ENCODE data around the gene SMIM44.

Gene SMIM44

GRCh38 chr19:3482507-3483225 lies 575 bp downstream of the SMIM44 start:
- no peaks in the 10 kb centered on the region for H4K20me1 ChIP-seq (ENCODE audit: insufficient read depth, low read length)
- H3K36me3 ChIP-seq (replicated peaks; ENCODE audit: insufficient read depth, low read length), result no peaks in the 10 kb centered on the region
- no peak overlapping the region for H3K27ac ChIP-seq (ENCODE audit: low read length)
- peaks cover 72% of the 10 kb centered on the region for H3K27me3 ChIP-seq (replicated peaks; ENCODE audit: insufficient read depth, low read length)
- H3K4me3 ChIP-seq (ENCODE audit: low read length), result no peak overlapping the region
- H3K79me2 ChIP-seq (ENCODE audit: low read length), result no peaks in the 10 kb centered on the region
- TF ChIP-seq EZH2 (optimal IDR thresholded peaks at IDR 0.05; ENCODE audit: low read depth, low read length), result no peak
- no peaks in the 10 kb centered on the region for H3F3A ChIP-seq (ENCODE audit: insufficient read depth, low read length)
- H3K9me3 ChIP-seq (replicated peaks; ENCODE audit: insufficient read depth, low read length), result no peaks in the 10 kb centered on the region
- H2AFZ ChIP-seq (ENCODE audit: low read length), result no peak overlapping the region
- H3K9ac ChIP-seq (ENCODE audit: low read length), result no peak overlapping the region
- H3K4me1 ChIP-seq (ENCODE audit: low read length), result no peaks in the 10 kb centered on the region
- no peaks in the 10 kb centered on the region for H3K9me2 ChIP-seq (replicated peaks; ENCODE audit: insufficient read depth, low read length)
- no peak for DNase-seq
- H3K4me2 ChIP-seq (ENCODE audit: low read depth, low read length), result no peak overlapping the region

- no peak for TF ChIP-seq EZH2 (optimal IDR thresholded peaks at IDR 0.05; ENCODE audit: low read depth, low read length)
- TF ChIP-seq CTCF (IDR thresholded peaks at IDR 0.05; ENCODE audit: low read length), result no peak
- no peak for TF ChIP-seq EZH2phosphoT487 (IDR thresholded peaks at IDR 0.05; ENCODE audit: low read length)
- no peak overlapping the region for H3K4me2 ChIP-seq (ENCODE audit: low read depth, low read length)
Observed at GRCh38 chr19:3481241-3482090, 1.8 kb downstream of the SMIM44 start.

DNA sequence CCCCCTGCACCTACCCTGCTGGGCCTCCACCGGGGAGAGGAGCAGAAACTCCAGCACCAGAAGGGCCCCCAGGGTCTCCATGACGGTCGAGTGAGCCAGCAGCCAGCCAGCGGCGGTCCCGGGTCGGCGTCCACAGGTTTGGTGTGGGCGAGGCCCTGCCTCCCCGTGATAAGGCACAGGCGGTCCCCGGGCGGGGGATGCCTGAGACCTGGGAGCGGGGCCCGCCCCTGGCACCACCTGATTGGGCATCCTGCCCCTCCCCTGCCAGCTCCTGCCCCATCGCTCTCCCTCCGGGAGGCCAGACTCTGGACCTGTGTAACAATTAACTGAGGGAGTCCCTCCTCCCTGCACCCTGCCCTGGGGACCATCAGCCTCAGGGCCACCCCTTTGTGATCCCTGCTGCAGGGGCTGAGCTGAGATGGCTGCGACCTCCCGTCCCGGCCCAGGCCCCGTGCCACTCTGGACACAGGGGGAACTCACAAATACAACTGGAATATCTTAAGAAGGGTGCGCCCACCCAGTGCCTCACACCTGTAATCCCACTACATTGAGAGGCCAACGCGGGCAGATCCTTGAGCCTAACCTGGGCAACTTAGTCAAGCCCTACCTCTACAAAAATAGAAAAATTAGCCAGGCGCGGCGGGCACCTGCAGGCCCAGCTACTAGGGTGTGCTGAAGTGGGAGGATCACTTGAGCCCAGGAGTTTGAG lies 2.7 kb downstream of the SMIM44 start, which contains the start of gene SMIM24:
Gene SMIM24, minus strand, starts transcription at position 143 of the 709 bp plus-strand sequence. Its CDS starts 62 bp downstream, at position 81.
- H3K27ac ChIP-seq (ENCODE audit: low read length), result no peak within 1 kb of the TSS
- no peaks in the 10 kb centered on the region for H4K20me1 ChIP-seq (ENCODE audit: insufficient read depth, low read length)
- H3K36me3 ChIP-seq (replicated peaks; ENCODE audit: insufficient read depth, low read length), result no peaks in the 10 kb centered on the region
- peaks cover 81% of the 10 kb centered on the region for H3K27me3 ChIP-seq (replicated peaks; ENCODE audit: insufficient read depth, low read length)
- no peak within 1 kb of the TSS for H3K9ac ChIP-seq (ENCODE audit: low read length)
- no peak within 1 kb of the TSS for H2AFZ ChIP-seq (ENCODE audit: low read length)
- H3F3A ChIP-seq (ENCODE audit: insufficient read depth, low read length), result no peaks in the 10 kb centered on the region
- no peaks in the 10 kb centered on the region for H3K9me3 ChIP-seq (replicated peaks; ENCODE audit: insufficient read depth, low read length)
- no peak within 1 kb of the TSS for H3K4me2 ChIP-seq (ENCODE audit: low read depth, low read length)
- no peaks in the 10 kb centered on the region for H3K4me1 ChIP-seq (ENCODE audit: low read length)
- no peaks in the 10 kb centered on the region for H3K9me2 ChIP-seq (replicated peaks; ENCODE audit: insufficient read depth, low read length)
- no peaks in the 10 kb centered on the region for H3K79me2 ChIP-seq (ENCODE audit: low read length)
- TF ChIP-seq CTCF (IDR thresholded peaks at IDR 0.05; ENCODE audit: low read length) (no peak), EZH2 (optimal IDR thresholded peaks at IDR 0.05; ENCODE audit: low read depth, low read length) (no peak), EZH2phosphoT487 (IDR thresholded peaks at IDR 0.05; ENCODE audit: low read length) (no peak)
- DNase-seq, result no peak
- no peak within 1 kb of the TSS for H3K4me3 ChIP-seq (ENCODE audit: low read length)

More at GRCh38 chr19:3481241-3482090, 1.8 kb downstream of the SMIM44 start:
- no peak overlapping the region for H3K4me3 ChIP-seq (ENCODE audit: low read length)
- H3F3A ChIP-seq (ENCODE audit: insufficient read depth, low read length), result no peaks in the 10 kb centered on the region
- DNase-seq, result no peak
- H2AFZ ChIP-seq (ENCODE audit: low read length), result no peak overlapping the region
- no peaks in the 10 kb centered on the region for H4K20me1 ChIP-seq (ENCODE audit: insufficient read depth, low read length)
- peaks cover 74% of the 10 kb centered on the region for H3K27me3 ChIP-seq (replicated peaks; ENCODE audit: insufficient read depth, low read length)
- H3K9ac ChIP-seq (ENCODE audit: low read length), result no peak overlapping the region
- H3K4me1 ChIP-seq (ENCODE audit: low read length), result no peaks in the 10 kb centered on the region
- H3K27ac ChIP-seq (ENCODE audit: low read length), result no peak overlapping the region
- H3K36me3 ChIP-seq (replicated peaks; ENCODE audit: insufficient read depth, low read length), result no peaks in the 10 kb centered on the region
- H3K9me2 ChIP-seq (replicated peaks; ENCODE audit: insufficient read depth, low read length), result no peaks in the 10 kb centered on the region
- no peaks in the 10 kb centered on the region for H3K79me2 ChIP-seq (ENCODE audit: low read length)
- no peaks in the 10 kb centered on the region for H3K9me3 ChIP-seq (replicated peaks; ENCODE audit: insufficient read depth, low read length)
